Smooth muscle cell (in vitro differentiated cells): ENCODE results near the gene RIC1. TPM values are rescaled to one million over a fixed set of nuclear protein-coding genes. Genes with fewer than 3 reads are reported as not detected.

Experiments used
- DNase-seq: peaks from one replicate; lab custom pipeline; 2025; ENCODE audit not compliant: unreplicated experiment; lab: John Stamatoyannopoulos, UW
- H2AFZ ChIP-seq: fragments of 200-600 bp; sonication (generic); 2 replicates; pipeline ENCODE4 v1.6.0; 2016; ENCODE audit warnings: antibody characterized with exemption, low read depth, mild to moderate bottlenecking
- H3F3A ChIP-seq: fragments of 200-600 bp; sonication (generic); 2 replicates; pipeline ENCODE4 v1.6.0; 2017; ENCODE audit warnings: antibody characterized with exemption, low read depth
- H3K27ac ChIP-seq: fragments of 200-600 bp; sonication (generic); 2 replicates; pipeline ENCODE4 v1.5.1; 2016; ENCODE audit warnings: low read depth, mild to moderate bottlenecking
- H3K27me3 ChIP-seq: fragments of 200-600 bp; sonication (generic); 2 replicates; pipeline ENCODE4 v1.6.1; 2016; ENCODE audit warnings: low read depth, mild to moderate bottlenecking
- H3K36me3 ChIP-seq: fragments of 200-600 bp; sonication (generic); 2 replicates; pipeline ENCODE4 v1.5.1; 2016; ENCODE audit warnings: low read depth
- H3K4me1 ChIP-seq: fragments of 200-600 bp; sonication (generic); 2 replicates; pipeline ENCODE4 v1.5.1; 2016; ENCODE audit warnings: low read depth
- H3K4me2 ChIP-seq: fragments of 200-600 bp; sonication (generic); 2 replicates; pipeline ENCODE4 v1.6.0; 2016; ENCODE audit warnings: mild to moderate bottlenecking
- H3K4me3 ChIP-seq: fragments of 200-600 bp; sonication (generic); 2 replicates; pipeline ENCODE4 v1.5.1; 2016; ENCODE audit warnings: mild to moderate bottlenecking
- H3K79me2 ChIP-seq: fragments of 200-600 bp; sonication (generic); 2 replicates; pipeline ENCODE4 v1.6.0; 2016; ENCODE audit warnings: low read depth, mild to moderate bottlenecking
- H3K9ac ChIP-seq: fragments of 200-600 bp; sonication (generic); 2 replicates; pipeline ENCODE4 v1.6.0; 2016; ENCODE audit warnings: low read depth
- H3K9me3 ChIP-seq: fragments of 200-600 bp; sonication (generic); replicated peaks from 2 replicates; pipeline ENCODE4 v1.5.1; 2016; ENCODE audit warnings: low read depth
- H4K20me1 ChIP-seq: fragments of 200-600 bp; sonication (generic); 2 replicates; pipeline ENCODE4 v1.6.0; 2016; ENCODE audit warnings: low read depth
- CTCF ChIP-seq: fragments of 200-600 bp; sonication (generic); IDR thresholded peaks from 2 replicates; pipeline ENCODE4 v1.5.1; 2017; ENCODE audit warnings: borderline replicate concordance, mild to moderate bottlenecking, antibody characterized with exemption; ENCODE audit not compliant: insufficient read depth, poor library complexity, severe bottlenecking
- WGBS: methylation state at CpG from one replicate; pipeline ENCODE4 v1.1.7; 2016; ENCODE audit warnings: low lambda C conversion rate; 5-methylcytosine and 5-hydroxymethylcytosine counted together
- polyA plus RNA-seq: library from polyadenylated mRNA; unstranded; fragments of >200 nt; fragmentation: Nextera tagmentation; extraction: Ambion mirVana; gene quantifications from 2 replicates; pipeline ENCODE4 v1.2.1, GENCODE V29; 2016
- total RNA-seq: library from RNA; depleted of rRNA; stranded (reverse); fragments of >200 nt; gene quantifications from 2 replicates; pipeline ENCODE4 v1.2.3, GENCODE V29; 2014

The RIC1 gene
- total and polyA plus RNA-seq, 2 experiments from 2014 or later, result 9.9 to 52.4 TPM

- H3K4me2 ChIP-seq, result no peak overlapping the region
- no peak overlapping the region for H3K9ac ChIP-seq
- H3K4me3 ChIP-seq, result no peak overlapping the region
- H3K79me2 ChIP-seq, result no peaks in the 10 kb centered on the region
- H3K9me3 ChIP-seq, result no peaks in the 10 kb centered on the region
- no peaks in the 10 kb centered on the region for H3K36me3 ChIP-seq
- 95% methylated on average over 6 of the region's 6 CpGs for WGBS
- no peak overlapping the region for H2AFZ ChIP-seq
- no peak for DNase-seq
- TF ChIP-seq CTCF, result no peak
- H3F3A ChIP-seq, result no peaks in the 10 kb centered on the region
- H3K27ac ChIP-seq, result no peak overlapping the region
- H3K4me1 ChIP-seq, result no peaks in the 10 kb centered on the region
- no peaks in the 10 kb centered on the region for H4K20me1 ChIP-seq
- H3K27me3 ChIP-seq, result no peaks in the 10 kb centered on the region
These were observed 17.4 kb upstream of the RIC1 start for GRCh38 chr9:5611321-5612184.

- H3K4me2 ChIP-seq, result no peak overlapping the region
- no peaks in the 10 kb centered on the region for H3K79me2 ChIP-seq
- H2AFZ ChIP-seq, result no peak overlapping the region
- H3K27ac ChIP-seq, result no peak overlapping the region
- no peaks in the 10 kb centered on the region for H3F3A ChIP-seq
- no peaks in the 10 kb centered on the region for H3K4me1 ChIP-seq
- no peak for TF ChIP-seq CTCF
- DNase-seq, result no peak
- no peak overlapping the region for H3K4me3 ChIP-seq
- no peak overlapping the region for H3K9ac ChIP-seq
- no peaks in the 10 kb centered on the region for H3K9me3 ChIP-seq
- H3K27me3 ChIP-seq, result no peaks in the 10 kb centered on the region
- H3K36me3 ChIP-seq, result no peaks in the 10 kb centered on the region
- H4K20me1 ChIP-seq, result no peaks in the 10 kb centered on the region
These were observed 16.7 kb upstream of the RIC1 start for GRCh38 chr9:5612185-5612530.

GRCh38 chr9:5614192-5614591 is 14.7 kb upstream of the RIC1 start:
- Histone ChIP-seq H2AFZ (no peak overlapping the region), H3K9me3 (no peaks in the 10 kb centered on the region), H4K20me1 (no peaks in the 10 kb centered on the region), H3K4me1 (no peaks in the 10 kb centered on the region), H3K36me3 (no peaks in the 10 kb centered on the region), H3K4me2 (no peak overlapping the region), H3F3A (no peaks in the 10 kb centered on the region), H3K27me3 (no peaks in the 10 kb centered on the region), H3K4me3 (no peak overlapping the region), H3K27ac (no peak overlapping the region), H3K79me2 (no peaks in the 10 kb centered on the region), H3K9ac (no peak overlapping the region)
- DNase-seq, result no peak
- WGBS, result over 99% methylated on average over 4 of the region's 4 CpGs
- TF ChIP-seq CTCF, result no peak

- Histone ChIP-seq H3K27me3 (no peaks in the 10 kb centered on the region), H3F3A (no peaks in the 10 kb centered on the region), H3K27ac (no peak overlapping the region), H3K4me2 (no peak overlapping the region), H2AFZ (no peak overlapping the region), H3K9ac (no peak overlapping the region), H3K79me2 (no peaks in the 10 kb centered on the region), H3K9me3 (no peaks in the 10 kb centered on the region), H3K36me3 (no peaks in the 10 kb centered on the region), H4K20me1 (no peaks in the 10 kb centered on the region), H3K4me3 (no peak overlapping the region), H3K4me1 (no peaks in the 10 kb centered on the region)
- TF ChIP-seq CTCF, result no peak
- 78% methylated on average over 3 of the region's 3 CpGs for WGBS
- no peak for DNase-seq
These were observed 13.9 kb upstream of the RIC1 start for GRCh38 chr9:5614985-5615384.
